PC-9 (cell line): ENCODE data around the gene MRE11. TPM values are rescaled to one million over a fixed set of nuclear protein-coding genes. Genes with fewer than 3 reads are reported as not detected.

ENCODE experiments used
- BruUV-seq: library from RNA; stranded (reverse); fragments of 400-500 nt; replicated peaks from 2 replicates; lab custom pipeline; 2021; lab: Mats Ljungman, UMichigan
- CTCF ChIA-PET: fragments of 300-600 bp; sonication (Branson Sonifier 250); formaldehyde crosslinking; loops from one replicate; lab custom pipeline; 2022; ENCODE audit warnings: antibody characterized with exemption; lab: Charles Lee
- POLR2A ChIA-PET: fragments of 300-600 bp; sonication (Branson Sonifier 250); formaldehyde crosslinking; loops from one replicate; lab custom pipeline; 2022; ENCODE audit warnings: antibody characterized with exemption; ENCODE audit not compliant: unreplicated experiment; lab: Charles Lee
- DNase-seq, 2 experiments: peaks; one replicate each; pipeline versions ENCODE4 v3.0.0 to v3.0.0-alpha.2; 2015 to 2022; ENCODE audit warnings: mixed read lengths in 1 of 2
- H2AFZ ChIP-seq: fragments of 200-600 bp; sonication (generic); 2 replicates; pipeline ENCODE4 v1.8.1; 2017; ENCODE audit warnings: antibody characterized with exemption
- H3F3A ChIP-seq: fragments of 200-600 bp; sonication (generic); 2 replicates; pipeline ENCODE4 v1.8.1; 2017; ENCODE audit warnings: antibody characterized with exemption, mild to moderate bottlenecking, low read depth; ENCODE audit not compliant: insufficient read depth
- H3K27ac ChIP-seq: fragments of 200-600 bp; sonication (generic); 2 replicates; pipeline ENCODE4 v1.6.1; 2016; ENCODE audit warnings: mixed run types
- H3K27me3 ChIP-seq: fragments of 200-600 bp; sonication (generic); 2 replicates; pipeline ENCODE4 v1.6.1; 2016; ENCODE audit warnings: low read depth, mixed run types; ENCODE audit not compliant: insufficient read depth
- H3K36me3 ChIP-seq: fragments of 200-600 bp; sonication (generic); 2 replicates; pipeline ENCODE4 v1.6.1; 2016; ENCODE audit warnings: low read depth, mixed run types
- H3K4me1 ChIP-seq: fragments of 200-600 bp; sonication (generic); replicated peaks from 2 replicates; pipeline ENCODE4 v1.6.1; 2016; ENCODE audit warnings: mixed run types; ENCODE audit not compliant: insufficient read depth
- H3K4me2 ChIP-seq: fragments of 200-600 bp; sonication (generic); 2 replicates; pipeline ENCODE4 v1.6.1; 2017; ENCODE audit warnings: mixed run types
- H3K4me3 ChIP-seq: fragments of 200-600 bp; sonication (generic); 2 replicates; pipeline ENCODE4 v1.6.1; 2016; ENCODE audit warnings: mixed run types
- H3K79me2 ChIP-seq: fragments of 200-600 bp; sonication (generic); 2 replicates; pipeline ENCODE4 v1.6.1; 2017; ENCODE audit warnings: low read depth, mixed run types
- H3K9me2 ChIP-seq: fragments of 200-600 bp; sonication (generic); 2 replicates; pipeline ENCODE4 v1.8.1; 2017; ENCODE audit warnings: mild to moderate bottlenecking; ENCODE audit not compliant: insufficient read depth
- H3K9me3 ChIP-seq: fragments of 200-600 bp; sonication (generic); 2 replicates; pipeline ENCODE4 v1.8.1; 2016; ENCODE audit warnings: low read depth; ENCODE audit not compliant: insufficient read depth
- H4K20me1 ChIP-seq: fragments of 200-600 bp; sonication (generic); 2 replicates; pipeline ENCODE4 v1.8.1; 2017; ENCODE audit not compliant: insufficient read depth
- CTCF ChIP-seq: fragments of 200-600 bp; sonication (generic); conservative IDR thresholded peaks from 2 replicates; pipeline ENCODE4 v1.6.1; 2017; ENCODE audit warnings: mixed run types, antibody characterized with exemption, mild to moderate bottlenecking, moderate library complexity
- EZH2 ChIP-seq: fragments of 200-600 bp; sonication (generic); IDR thresholded peaks from 2 replicates; pipeline ENCODE4 v1.8.0; 2017; ENCODE audit warnings: antibody characterized with exemption, low read depth
- intact Hi-C: fragments of 100-400 bp; cut with micrococcal nuclease; formaldehyde crosslinking; loops from one replicate; pipeline ENCODE4 v1.10.0; 2022; ENCODE audit not compliant: unreplicated experiment
- total RNA-seq: library from RNA; stranded (reverse); gene quantifications from 2 replicates; pipeline ENCODE4 v1.2.3, GENCODE V29; 2021

The MRE11 gene
- total RNA-seq, 1 experiment from 2014 or later: 41.1 TPM

GRCh38 chr11:94519478-94520084 is 25.9 kb upstream of the MRE11 start:
- TF ChIP-seq CTCF (peak; percentile 91), EZH2 (no peak)

DNA sequence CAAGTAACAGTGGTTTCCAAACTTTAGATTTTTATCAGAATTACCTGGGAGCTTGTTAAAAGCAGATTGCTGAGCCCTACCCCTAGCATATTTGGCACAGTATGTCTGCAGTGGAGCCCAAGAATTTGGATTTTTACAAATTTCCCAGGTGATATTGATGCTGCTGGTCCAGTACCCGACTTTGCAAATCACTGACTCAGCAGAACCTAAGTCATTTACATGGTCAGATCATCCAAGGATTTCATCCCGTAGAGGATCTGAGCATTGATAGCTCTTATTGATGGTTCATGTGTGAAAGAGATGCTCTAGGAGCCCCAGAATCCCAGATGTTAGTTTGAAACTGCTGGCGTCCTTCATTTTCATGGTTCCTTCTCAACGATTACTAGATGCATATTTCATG is 24.7 kb upstream of the MRE11 start:
- Histone ChIP-seq H3K4me3 (no peak overlapping the region), H3K4me1 (peaks cover 3% of the 10 kb centered on the region), H3K36me3 (no peaks in the 10 kb centered on the region), H3K4me2 (no peak overlapping the region), H3K9me2 (no peaks in the 10 kb centered on the region), H3K27ac (no peak overlapping the region), H3K79me2 (no peaks in the 10 kb centered on the region), H3K27me3 (no peaks in the 10 kb centered on the region), H3F3A (no peaks in the 10 kb centered on the region; the same call in 1 of the 2 replicates), H2AFZ (no peak overlapping the region), H4K20me1 (no peaks in the 10 kb centered on the region), H3K9me3 (no peaks in the 10 kb centered on the region)
- POLR2A ChIA-PET: no interaction called here
- intact Hi-C loops: loop anchor here (2.0 to 10.0 kb wide), 2 partner anchors 85 to 367 kb away; no protein-coding TSS in a partner anchor
- TF ChIP-seq CTCF (no peak), EZH2 (no peak)
- no TSS peak for BruUV-seq
- no peak for DNase-seq
- CTCF ChIA-PET: interaction anchor here (0.6 kb wide), 1 partner anchor 623 kb away, joined by 3 read pairs; no protein-coding TSS in a partner anchor

More at GRCh38 chr11:94519478-94520084, 25.9 kb upstream of the MRE11 start:
- H3K4me1 ChIP-seq: no peaks in the 10 kb centered on the region
- H3K4me2 ChIP-seq: no peak overlapping the region
- intact Hi-C loops: loop anchor here (2.0 to 10.0 kb wide), 3 partner anchors 83 to 1905 kb away; no protein-coding TSS in a partner anchor
- no peaks in the 10 kb centered on the region for H3K36me3 ChIP-seq
- ChIA-PET CTCF (interaction anchor here (1.3 kb wide), 1 partner anchor 83 kb away, joined by 4 read pairs; no protein-coding TSS in a partner anchor), POLR2A (no interaction called here)
- no peaks in the 10 kb centered on the region for H4K20me1 ChIP-seq
- H3K9me2 ChIP-seq: no peaks in the 10 kb centered on the region
- peak in 1 of 2 experiments; percentile 46 for DNase-seq
- no peak overlapping the region for H3K27ac ChIP-seq
- no peak overlapping the region for H3K4me3 ChIP-seq
- no peaks in the 10 kb centered on the region for H3F3A ChIP-seq
- no peaks in the 10 kb centered on the region for H3K79me2 ChIP-seq
- no peaks in the 10 kb centered on the region for H3K27me3 ChIP-seq
- no peaks in the 10 kb centered on the region for H3K9me3 ChIP-seq
- no TSS peak for BruUV-seq
- H2AFZ ChIP-seq: no peak overlapping the region

- ChIA-PET CTCF (interaction anchor here (0.6 kb wide), 1 partner anchor 245 kb away, joined by 4 read pairs; no protein-coding TSS in a partner anchor), POLR2A (no interaction called here)
- Histone ChIP-seq H3K79me2 (no peaks in the 10 kb centered on the region), H3K36me3 (no peaks in the 10 kb centered on the region), H3K9me3 (no peaks in the 10 kb centered on the region), H4K20me1 (no peaks in the 10 kb centered on the region), H3K4me2 (no peak overlapping the region), H3K9me2 (no peaks in the 10 kb centered on the region), H3F3A (peaks cover 3% of the 10 kb centered on the region; the same call in 1 of the 2 replicates), H3K4me3 (no peak overlapping the region), H3K27ac (no peak overlapping the region), H2AFZ (no peak overlapping the region), H3K27me3 (no peaks in the 10 kb centered on the region), H3K4me1 (peaks cover 16% of the 10 kb centered on the region)
- intact Hi-C loops: loop anchor here (10.0 kb wide), 1 partner anchor 368 kb away; no protein-coding TSS in a partner anchor
- BruUV-seq: no TSS peak
- no peak for DNase-seq
- TF ChIP-seq EZH2 (no peak), CTCF (no peak)
Observed at GRCh38 chr11:94516725-94517124, 23.1 kb upstream of the MRE11 start.
